ENCODE measurements around the gene RAP1GAP.

- no peak for TF ChIP-seq CTCF (IDR thresholded peaks at IDR 0.05)
- TF ChIP-seq POLR2A (IDR thresholded peaks at IDR 0.05): no peak
Observed at GRCh38 chr1:21643624-21644023, 25.5 kb downstream of the RAP1GAP start.

Data from vagina (tissue), 2 donors.